Measurements from ENCODE around the gene PTPRN2. TPM values are rescaled to one million over a fixed set of nuclear protein-coding genes. Genes with fewer than 3 reads are reported as not detected.

Gene PTPRN2
- total RNA-seq, 1 donor from 2014 or later, result 32.2 TPM

GRCh38 chr7:157972914-157973313 lies 614.7 kb downstream of the PTPRN2 start:
- Mint-ChIP-seq H3K4me3 (no peak overlapping the region), H3K9me3 (no peaks in the 10 kb centered on the region), H3K4me1 (no peaks in the 10 kb centered on the region), H3K27me3 (ENCODE audit: low read depth) (no peaks in the 10 kb centered on the region), H3K27ac (ENCODE audit: unreplicated experiment) (no peak overlapping the region), H3K36me3 (ENCODE audit: low read depth) (peaks cover 3% of the 10 kb centered on the region)
- TF ChIP-seq, protein P1, sequence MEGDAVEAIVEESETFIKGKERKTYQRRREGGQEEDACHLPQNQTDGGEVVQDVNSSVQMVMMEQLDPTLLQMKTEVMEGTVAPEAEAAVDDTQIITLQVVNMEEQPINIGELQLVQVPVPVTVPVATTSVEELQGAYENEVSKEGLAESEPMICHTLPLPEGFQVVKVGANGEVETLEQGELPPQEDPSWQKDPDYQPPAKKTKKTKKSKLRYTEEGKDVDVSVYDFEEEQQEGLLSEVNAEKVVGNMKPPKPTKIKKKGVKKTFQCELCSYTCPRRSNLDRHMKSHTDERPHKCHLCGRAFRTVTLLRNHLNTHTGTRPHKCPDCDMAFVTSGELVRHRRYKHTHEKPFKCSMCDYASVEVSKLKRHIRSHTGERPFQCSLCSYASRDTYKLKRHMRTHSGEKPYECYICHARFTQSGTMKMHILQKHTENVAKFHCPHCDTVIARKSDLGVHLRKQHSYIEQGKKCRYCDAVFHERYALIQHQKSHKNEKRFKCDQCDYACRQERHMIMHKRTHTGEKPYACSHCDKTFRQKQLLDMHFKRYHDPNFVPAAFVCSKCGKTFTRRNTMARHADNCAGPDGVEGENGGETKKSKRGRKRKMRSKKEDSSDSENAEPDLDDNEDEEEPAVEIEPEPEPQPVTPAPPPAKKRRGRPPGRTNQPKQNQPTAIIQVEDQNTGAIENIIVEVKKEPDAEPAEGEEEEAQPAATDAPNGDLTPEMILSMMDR (conservative IDR thresholded peaks at IDR 0.05), result no peak
- no peak for DNase-seq (ENCODE audit: low read depth, low spot score)

GRCh38 chr7:157971501-157971900 lies 616.1 kb downstream of the PTPRN2 start:
- Mint-ChIP-seq H3K9me3 (no peaks in the 10 kb centered on the region), H3K36me3 (ENCODE audit: low read depth) (peaks cover 3% of the 10 kb centered on the region), H3K27ac (ENCODE audit: unreplicated experiment) (no peak overlapping the region), H3K4me1 (no peaks in the 10 kb centered on the region), H3K4me3 (no peak overlapping the region), H3K27me3 (ENCODE audit: low read depth) (no peaks in the 10 kb centered on the region)
- TF ChIP-seq, protein P1 (conservative IDR thresholded peaks at IDR 0.05), result no peak
- no peak for DNase-seq (ENCODE audit: low read depth, low spot score)

GRCh38 chr7:157970744-157971143 lies 616.9 kb downstream of the PTPRN2 start:
- Mint-ChIP-seq H3K36me3 (ENCODE audit: low read depth) (peaks cover 3% of the 10 kb centered on the region), H3K9me3 (no peaks in the 10 kb centered on the region), H3K27me3 (ENCODE audit: low read depth) (no peaks in the 10 kb centered on the region), H3K27ac (ENCODE audit: unreplicated experiment) (no peak overlapping the region), H3K4me1 (no peaks in the 10 kb centered on the region), H3K4me3 (no peak overlapping the region)
- DNase-seq (ENCODE audit: low read depth, low spot score), result no peak
- TF ChIP-seq, protein P1 (conservative IDR thresholded peaks at IDR 0.05), result no peak

GRCh38 chr7:157969995-157970394 lies 617.6 kb downstream of the PTPRN2 start:
- Mint-ChIP-seq H3K27ac (ENCODE audit: unreplicated experiment) (no peak overlapping the region), H3K9me3 (no peaks in the 10 kb centered on the region)

DNA sequence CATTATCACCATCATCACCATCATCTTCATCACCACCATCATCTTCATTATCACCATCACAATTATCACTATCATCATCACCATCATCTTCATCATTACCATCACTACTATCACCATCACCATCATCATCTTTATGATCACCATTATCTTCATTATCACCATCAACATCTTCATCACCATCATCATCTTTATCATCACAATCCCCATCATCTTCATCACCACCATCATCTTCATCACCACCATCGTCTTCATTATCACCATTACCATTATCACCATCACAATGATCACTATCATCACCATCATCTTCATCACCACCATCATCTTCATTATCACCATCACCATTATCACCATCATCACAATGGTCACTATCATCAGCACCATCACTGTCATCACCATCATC lies 621.1 kb downstream of the PTPRN2 start:
- Mint-ChIP-seq H3K9me3 (no peaks in the 10 kb centered on the region), H3K4me1 (peaks cover 5% of the 10 kb centered on the region), H3K27me3 (ENCODE audit: low read depth) (peaks cover 17% of the 10 kb centered on the region), H3K36me3 (ENCODE audit: low read depth) (no peaks in the 10 kb centered on the region), H3K27ac (ENCODE audit: unreplicated experiment) (no peak overlapping the region), H3K4me3 (no peak overlapping the region)
- TF ChIP-seq, protein P1 (conservative IDR thresholded peaks at IDR 0.05), result no peak
- DNase-seq (ENCODE audit: low read depth, low spot score), result no peak

More at GRCh38 chr7:157969995-157970394, 617.6 kb downstream of the PTPRN2 start:
- DNase-seq (ENCODE audit: low read depth, low spot score), result no peak
- H3K4me1 Mint-ChIP-seq, result no peaks in the 10 kb centered on the region
- no peaks in the 10 kb centered on the region for H3K27me3 Mint-ChIP-seq (ENCODE audit: low read depth)
- no peak overlapping the region for H3K4me3 Mint-ChIP-seq
- TF ChIP-seq, protein P1 (conservative IDR thresholded peaks at IDR 0.05), result no peak
- H3K36me3 Mint-ChIP-seq (ENCODE audit: low read depth), result no peaks in the 10 kb centered on the region

- Mint-ChIP-seq H3K36me3 (ENCODE audit: low read depth) (no peaks in the 10 kb centered on the region), H3K4me1 (peaks cover 5% of the 10 kb centered on the region), H3K27ac (ENCODE audit: unreplicated experiment) (no peak overlapping the region), H3K27me3 (ENCODE audit: low read depth) (peaks cover 21% of the 10 kb centered on the region), H3K4me3 (no peak overlapping the region), H3K9me3 (no peaks in the 10 kb centered on the region)
- DNase-seq (ENCODE audit: low read depth, low spot score), result no peak
- TF ChIP-seq, protein P1 (conservative IDR thresholded peaks at IDR 0.05), result no peak
These were observed 623.1 kb downstream of the PTPRN2 start for GRCh38 chr7:157964521-157964920.
